Muscle layer of duodenum (tissue), 2 donors: ENCODE measurements around the gene PIR.

Experiments used
- H3K27ac ChIP-seq: one replicate; pipeline ENCODE4 v1.7.0; 2013; ENCODE audit warnings: mild to moderate bottlenecking, low read length
- H3K27me3 ChIP-seq: one replicate; pipeline ENCODE4 v1.7.0; 2013; ENCODE audit warnings: low read depth, mild to moderate bottlenecking, control low read depth, low read length
- H3K36me3 ChIP-seq, 2 donors: one replicate each; pipeline ENCODE4 v1.7.0; 2013; ENCODE audit warnings: low read length in 2 of 2, control low read depth in 1 of 2, mild to moderate bottlenecking in 1 of 2; ENCODE audit not compliant: insufficient read depth in 2 of 2, control insufficient read depth in 1 of 2
- H3K4me1 ChIP-seq, 2 donors: one replicate each; pipeline ENCODE4 v1.7.0; 2013; ENCODE audit warnings: low read length in 2 of 2, mild to moderate bottlenecking in 2 of 2, control low read depth in 1 of 2, moderate library complexity in 1 of 2; ENCODE audit not compliant: insufficient read depth in 2 of 2, control insufficient read depth in 1 of 2
- H3K4me3 ChIP-seq, 2 donors: one replicate each; pipeline ENCODE4 v1.7.0; 2013; ENCODE audit warnings: low read length in 2 of 2, low read depth in 1 of 2, mild to moderate bottlenecking in 1 of 2
- H3K9me3 ChIP-seq, 2 donors: one replicate each; pipeline ENCODE4 v1.7.0; 2013; ENCODE audit warnings: low read length in 2 of 2, control low read depth in 1 of 2, mild to moderate bottlenecking in 1 of 2; ENCODE audit not compliant: control insufficient read depth in 1 of 2
- donor health status: healthy.

PIR gene

GRCh38 chrX:15448010-15448639 is 45.0 kb downstream of the PIR start:
- Histone ChIP-seq H3K27ac (no peak overlapping the region), H3K27me3 (no peaks in the 10 kb centered on the region), H3K4me1 (peaks cover 0 to 4% of the 10 kb centered on the region in 2 donors), H3K9me3 (no peaks in the 10 kb centered on the region), H3K4me3 (no peak overlapping the region), H3K36me3 (no peaks in the 10 kb centered on the region)

GRCh38 chrX:15441464-15441863 is 51.7 kb downstream of the PIR start:
- Histone ChIP-seq H3K9me3 (no peaks in the 10 kb centered on the region), H3K4me3 (no peak overlapping the region), H3K27ac (no peak overlapping the region), H3K4me1 (no peaks in the 10 kb centered on the region), H3K36me3 (no peaks in the 10 kb centered on the region), H3K27me3 (no peaks in the 10 kb centered on the region)

- H3K4me3 ChIP-seq, result no peak overlapping the region
- H3K36me3 ChIP-seq, result no peaks in the 10 kb centered on the region
- H3K27me3 ChIP-seq, result no peaks in the 10 kb centered on the region
- no peak overlapping the region for H3K27ac ChIP-seq
- H3K9me3 ChIP-seq, result no peaks in the 10 kb centered on the region
- H3K4me1 ChIP-seq, result no peaks in the 10 kb centered on the region
Measured at GRCh38 chrX:15438332-15438731, 54.8 kb downstream of the PIR start.

GRCh38 chrX:15437724-15438123 is 55.4 kb downstream of the PIR start:
- H3K4me1 ChIP-seq, result no peaks in the 10 kb centered on the region
- H3K27ac ChIP-seq, result no peak overlapping the region
- H3K9me3 ChIP-seq, result no peaks in the 10 kb centered on the region
- no peak overlapping the region for H3K4me3 ChIP-seq
- no peaks in the 10 kb centered on the region for H3K27me3 ChIP-seq
- no peaks in the 10 kb centered on the region for H3K36me3 ChIP-seq

GRCh38 chrX:15435836-15436619 is 57.1 kb downstream of the PIR start:
- Histone ChIP-seq H3K9me3 (no peaks in the 10 kb centered on the region), H3K27ac (no peak overlapping the region), H3K27me3 (no peaks in the 10 kb centered on the region), H3K4me1 (no peaks in the 10 kb centered on the region), H3K36me3 (no peaks in the 10 kb centered on the region), H3K4me3 (no peak overlapping the region)

- Histone ChIP-seq H3K36me3 (no peaks in the 10 kb centered on the region), H3K4me3 (no peak overlapping the region)
Measured at GRCh38 chrX:15434205-15434604, 58.9 kb downstream of the PIR start.

GRCh38 chrX:15430584-15430983 is 62.5 kb downstream of the PIR start:
- Histone ChIP-seq H3K9me3 (no peaks in the 10 kb centered on the region), H3K27me3 (no peaks in the 10 kb centered on the region), H3K4me3 (no peak overlapping the region), H3K27ac (no peak overlapping the region), H3K4me1 (no peaks in the 10 kb centered on the region), H3K36me3 (no peaks in the 10 kb centered on the region)

More at GRCh38 chrX:15434205-15434604, 58.9 kb downstream of the PIR start:
- Histone ChIP-seq H3K27ac (no peak overlapping the region), H3K4me1 (no peaks in the 10 kb centered on the region), H3K27me3 (no peaks in the 10 kb centered on the region), H3K9me3 (no peaks in the 10 kb centered on the region)

GRCh38 chrX:15430076-15430475 is 63.1 kb downstream of the PIR start:
- Histone ChIP-seq H3K9me3 (no peaks in the 10 kb centered on the region), H3K27me3 (no peaks in the 10 kb centered on the region), H3K4me3 (no peak overlapping the region), H3K27ac (no peak overlapping the region), H3K36me3 (no peaks in the 10 kb centered on the region), H3K4me1 (no peaks in the 10 kb centered on the region)

GRCh38 chrX:15425024-15425423 is 68.1 kb downstream of the PIR start:
- H3K27me3 ChIP-seq, result no peaks in the 10 kb centered on the region
- no peaks in the 10 kb centered on the region for H3K9me3 ChIP-seq
- no peaks in the 10 kb centered on the region for H3K36me3 ChIP-seq
- H3K4me3 ChIP-seq, result no peak overlapping the region
- no peaks in the 10 kb centered on the region for H3K4me1 ChIP-seq
- no peak overlapping the region for H3K27ac ChIP-seq

- Histone ChIP-seq H3K27me3 (no peaks in the 10 kb centered on the region), H3K9me3 (no peaks in the 10 kb centered on the region), H3K36me3 (no peaks in the 10 kb centered on the region), H3K4me3 (no peak overlapping the region), H3K27ac (no peak overlapping the region), H3K4me1 (no peaks in the 10 kb centered on the region)
Measured at GRCh38 chrX:15418707-15419181, 74.4 kb downstream of the PIR start.

- no peak overlapping the region for H3K27ac ChIP-seq
- H3K4me3 ChIP-seq, result no peak overlapping the region
- no peaks in the 10 kb centered on the region for H3K4me1 ChIP-seq
- no peaks in the 10 kb centered on the region for H3K9me3 ChIP-seq
- H3K36me3 ChIP-seq, result no peaks in the 10 kb centered on the region
- no peaks in the 10 kb centered on the region for H3K27me3 ChIP-seq
Measured at GRCh38 chrX:15418041-15418706, 75.0 kb downstream of the PIR start.
